Medulla oblongata (tissue), 1 donor: Measurements from ENCODE around the gene PRKCQ.
A peak's percentile ranks its signal among the peaks of the same experiment; 100 is the strongest.
"Not testable (repeated sequence)": the region's sequence is repeated elsewhere in the genome, so short reads cannot be mapped to it uniquely, and the experiment has no call there.

Experiments
- DNase-seq: peaks from one replicate; pipeline ENCODE4 v3.0.0-alpha.2; 2015; ENCODE audit errors: extremely low spot score

The PRKCQ gene

DNA sequence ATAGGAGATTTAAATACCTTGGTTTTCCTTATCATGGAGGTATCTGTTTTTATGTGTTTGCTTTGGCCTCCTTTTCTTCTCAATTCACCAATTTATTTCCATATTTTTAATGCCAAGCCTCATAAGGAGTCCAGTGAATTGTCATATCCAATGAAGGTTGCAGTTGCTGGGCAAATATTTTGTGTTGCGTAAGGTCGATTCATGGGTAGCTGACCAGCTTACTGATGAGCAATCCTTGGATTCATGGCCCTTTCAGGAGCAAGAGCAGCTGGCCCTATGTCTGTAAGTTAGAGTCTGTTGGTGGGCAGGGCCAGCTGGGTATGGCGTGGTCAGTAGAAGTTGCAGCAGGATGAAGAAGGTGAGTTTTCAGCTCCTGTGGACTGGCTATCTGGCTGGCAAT is 194.4 kb downstream of the PRKCQ start:
- no peak for DNase-seq

- no peak for DNase-seq
Measured at GRCh38 chr10:6384847-6385246, 195.2 kb downstream of the PRKCQ start.

DNA sequence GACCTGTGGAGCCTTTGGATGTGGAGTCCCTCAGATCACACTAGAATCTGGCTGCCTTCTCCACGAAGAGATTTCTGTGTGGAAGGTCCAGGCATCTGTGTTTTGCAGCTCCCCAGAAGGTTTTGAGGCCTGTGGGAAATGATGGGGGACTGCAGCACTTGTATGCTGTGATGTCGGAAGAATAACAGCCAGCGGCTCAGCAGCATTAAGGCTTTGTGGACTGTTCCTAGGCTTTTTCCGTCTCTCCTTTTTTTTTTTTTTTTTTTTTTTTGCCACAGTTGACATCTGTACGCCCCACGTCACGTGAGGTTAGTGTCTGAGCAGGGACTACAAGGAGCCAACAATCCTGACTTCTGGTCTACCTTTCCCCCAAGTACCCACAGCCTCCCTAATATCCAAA is 196.0 kb downstream of the PRKCQ start:
- no peak for DNase-seq

DNA sequence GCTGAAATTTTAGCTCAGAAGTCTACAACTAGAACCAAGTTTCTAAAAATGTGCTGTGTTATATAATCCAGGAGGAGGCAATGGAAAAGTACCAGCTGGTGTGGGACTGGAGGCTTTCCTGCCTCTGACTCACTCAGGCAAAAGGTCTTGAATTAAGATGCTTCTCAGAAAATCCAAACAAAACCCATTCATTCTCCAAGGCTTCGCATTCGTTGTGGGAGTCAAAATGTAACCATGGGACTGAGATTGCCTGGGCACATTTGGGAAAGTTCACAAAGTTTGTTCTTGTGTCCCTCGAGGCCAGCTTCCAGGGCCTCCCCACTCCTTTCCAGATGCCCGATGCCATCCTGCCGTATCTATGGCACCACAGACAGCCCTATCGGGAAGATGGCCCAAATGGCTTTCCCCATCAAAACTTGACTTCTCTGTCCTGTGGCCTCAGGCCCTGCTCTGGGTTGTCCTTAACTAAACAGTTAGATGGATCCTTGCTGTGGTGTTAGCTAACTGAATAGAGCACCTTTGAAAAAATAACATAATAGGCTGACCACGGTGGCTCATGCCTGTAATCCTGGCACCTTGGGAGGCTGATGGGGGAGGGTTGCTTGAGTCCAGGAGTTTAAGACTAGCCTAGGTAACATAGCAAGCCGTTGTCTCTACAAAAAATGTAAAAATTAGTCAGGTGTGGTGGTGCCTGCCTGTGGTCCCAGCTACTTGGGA is 196.8 kb downstream of the PRKCQ start:
- DNase-seq, result peak; percentile 92

- DNase-seq, result peak; percentile 89
Measured at GRCh38 chr10:6382081-6382480, 198.0 kb downstream of the PRKCQ start.

DNA sequence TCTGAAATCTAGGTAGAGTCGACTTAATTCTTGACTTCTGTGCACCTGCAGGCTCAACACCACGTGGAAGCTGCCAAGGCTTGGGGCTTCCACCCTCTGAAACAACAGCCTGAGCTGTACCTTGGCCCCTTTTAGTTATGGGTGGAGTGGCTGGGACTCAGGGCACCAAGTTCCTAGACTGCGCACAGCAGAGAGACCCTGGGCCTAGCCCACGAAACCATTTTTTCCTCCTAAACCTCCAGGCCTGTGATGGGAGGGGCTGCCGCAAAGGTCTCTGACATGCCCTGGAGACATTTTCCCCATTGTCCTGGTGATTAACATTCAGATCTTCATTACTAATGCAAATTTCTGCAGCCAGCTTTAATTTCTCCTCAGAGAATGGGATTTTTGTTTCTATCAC is 199.6 kb downstream of the PRKCQ start:
- not testable (repeated sequence) for DNase-seq

GRCh38 chr10:6379015-6379776 is 200.9 kb downstream of the PRKCQ start:
- DNase-seq, result no peak
